Skeletal muscle satellite cell (primary cell): ENCODE data around the gene SHC3.

Experiments used
- H3K27me3 ChIP-seq: 2 replicates; pipeline ENCODE4 v1.7.0; 2013; ENCODE audit warnings: low read length; ENCODE audit not compliant: control insufficient read depth, insufficient read depth
- H3K36me3 ChIP-seq: 2 replicates; pipeline ENCODE4 v1.7.0; 2013; ENCODE audit warnings: mild to moderate bottlenecking, control low read depth, low read length; ENCODE audit not compliant: insufficient read depth
- H3K4me1 ChIP-seq: 2 replicates; pipeline ENCODE4 v1.7.0; 2013; ENCODE audit warnings: low read length; ENCODE audit not compliant: control insufficient read depth, insufficient read depth
- H3K4me2 ChIP-seq: 2 replicates; pipeline ENCODE4 v1.7.0; 2013; ENCODE audit warnings: mild to moderate bottlenecking, low read length
- H3K4me3 ChIP-seq: 2 replicates; pipeline ENCODE4 v1.7.0; 2013; ENCODE audit warnings: low read length
- H3K9ac ChIP-seq: 2 replicates; pipeline ENCODE4 v1.7.0; 2013; ENCODE audit warnings: mild to moderate bottlenecking, low read depth, low read length, moderate library complexity
- H3K9me3 ChIP-seq: replicated peaks from 2 replicates; pipeline ENCODE4 v1.7.0; 2013; ENCODE audit warnings: mild to moderate bottlenecking, control low read depth, low read length

SHC3 gene

GRCh38 chr9:89116805-89117192 lies 61.8 kb downstream of the SHC3 start:
- Histone ChIP-seq H3K36me3 (no peaks in the 10 kb centered on the region), H3K4me2 (no peak overlapping the region), H3K4me3 (no peak overlapping the region), H3K4me1 (no peaks in the 10 kb centered on the region), H3K9me3 (no peaks in the 10 kb centered on the region), H3K9ac (no peak overlapping the region), H3K27me3 (no peaks in the 10 kb centered on the region)

GRCh38 chr9:89116064-89116804 lies 62.4 kb downstream of the SHC3 start:
- no peaks in the 10 kb centered on the region for H3K27me3 ChIP-seq
- H3K36me3 ChIP-seq = no peaks in the 10 kb centered on the region
- no peaks in the 10 kb centered on the region for H3K4me1 ChIP-seq
- H3K4me2 ChIP-seq = no peak overlapping the region
- H3K4me3 ChIP-seq = no peak overlapping the region
- no peaks in the 10 kb centered on the region for H3K9me3 ChIP-seq
- no peak overlapping the region for H3K9ac ChIP-seq

GRCh38 chr9:89115426-89115825 lies 63.2 kb downstream of the SHC3 start:
- H3K27me3 ChIP-seq = no peaks in the 10 kb centered on the region
- H3K36me3 ChIP-seq = no peaks in the 10 kb centered on the region
- no peak overlapping the region for H3K9ac ChIP-seq
- H3K4me3 ChIP-seq = no peak overlapping the region
- no peaks in the 10 kb centered on the region for H3K4me1 ChIP-seq
- H3K9me3 ChIP-seq = no peaks in the 10 kb centered on the region
- no peak overlapping the region for H3K4me2 ChIP-seq

GRCh38 chr9:89114741-89115140 lies 63.9 kb downstream of the SHC3 start:
- Histone ChIP-seq H3K4me2 (no peak overlapping the region), H3K9me3 (no peaks in the 10 kb centered on the region), H3K9ac (no peak overlapping the region), H3K36me3 (no peaks in the 10 kb centered on the region), H3K4me1 (no peaks in the 10 kb centered on the region), H3K27me3 (no peaks in the 10 kb centered on the region), H3K4me3 (no peak overlapping the region)

- Histone ChIP-seq H3K27me3 (no peaks in the 10 kb centered on the region), H3K4me2 (no peak overlapping the region), H3K9ac (no peak overlapping the region), H3K4me1 (no peaks in the 10 kb centered on the region), H3K4me3 (no peak overlapping the region), H3K36me3 (no peaks in the 10 kb centered on the region), H3K9me3 (no peaks in the 10 kb centered on the region)
Observed at GRCh38 chr9:89113851-89114250, 64.8 kb downstream of the SHC3 start.

GRCh38 chr9:89112243-89112642 lies 66.4 kb downstream of the SHC3 start:
- H3K4me3 ChIP-seq = no peak overlapping the region
- no peaks in the 10 kb centered on the region for H3K27me3 ChIP-seq
- H3K9ac ChIP-seq = no peak overlapping the region
- no peaks in the 10 kb centered on the region for H3K36me3 ChIP-seq
- no peak overlapping the region for H3K4me2 ChIP-seq
- H3K9me3 ChIP-seq = no peaks in the 10 kb centered on the region
- H3K4me1 ChIP-seq = no peaks in the 10 kb centered on the region

GRCh38 chr9:89109666-89110065 lies 69.0 kb downstream of the SHC3 start:
- H3K4me3 ChIP-seq = no peak overlapping the region
- no peaks in the 10 kb centered on the region for H3K9me3 ChIP-seq
- H3K4me1 ChIP-seq = no peaks in the 10 kb centered on the region
- no peaks in the 10 kb centered on the region for H3K36me3 ChIP-seq
- no peak overlapping the region for H3K4me2 ChIP-seq
- peaks cover 4% of the 10 kb centered on the region for H3K27me3 ChIP-seq
- no peak overlapping the region for H3K9ac ChIP-seq

- Histone ChIP-seq H3K4me3 (no peak overlapping the region), H3K36me3 (no peaks in the 10 kb centered on the region), H3K27me3 (peaks cover 4% of the 10 kb centered on the region), H3K4me2 (no peak overlapping the region), H3K4me1 (no peaks in the 10 kb centered on the region), H3K9me3 (no peaks in the 10 kb centered on the region), H3K9ac (no peak overlapping the region)
Observed at GRCh38 chr9:89107406-89107805, 71.2 kb downstream of the SHC3 start.

GRCh38 chr9:89106224-89106851 lies 72.3 kb downstream of the SHC3 start:
- Histone ChIP-seq H3K9me3 (no peaks in the 10 kb centered on the region), H3K27me3 (peaks cover 4% of the 10 kb centered on the region), H3K36me3 (no peaks in the 10 kb centered on the region), H3K4me1 (no peaks in the 10 kb centered on the region), H3K4me2 (no peak overlapping the region), H3K4me3 (no peak overlapping the region), H3K9ac (no peak overlapping the region)

GRCh38 chr9:89104821-89105220 lies 73.8 kb downstream of the SHC3 start:
- Histone ChIP-seq H3K9ac (no peak overlapping the region), H3K9me3 (no peaks in the 10 kb centered on the region), H3K36me3 (no peaks in the 10 kb centered on the region), H3K27me3 (peaks cover 4% of the 10 kb centered on the region), H3K4me2 (no peak overlapping the region), H3K4me1 (no peaks in the 10 kb centered on the region), H3K4me3 (no peak overlapping the region)

- Histone ChIP-seq H3K4me1 (no peaks in the 10 kb centered on the region), H3K27me3 (no peaks in the 10 kb centered on the region), H3K4me3 (no peak overlapping the region), H3K9me3 (no peaks in the 10 kb centered on the region), H3K4me2 (no peak overlapping the region), H3K36me3 (no peaks in the 10 kb centered on the region), H3K9ac (no peak overlapping the region)
Observed at GRCh38 chr9:89097219-89097618, 81.4 kb downstream of the SHC3 start.

GRCh38 chr9:89096807-89097206 lies 81.8 kb downstream of the SHC3 start:
- Histone ChIP-seq H3K27me3 (no peaks in the 10 kb centered on the region), H3K36me3 (no peaks in the 10 kb centered on the region), H3K4me2 (no peak overlapping the region)

More at GRCh38 chr9:89096807-89097206, 81.8 kb downstream of the SHC3 start:
- no peak overlapping the region for H3K4me3 ChIP-seq
- no peaks in the 10 kb centered on the region for H3K4me1 ChIP-seq
- H3K9ac ChIP-seq = no peak overlapping the region
- H3K9me3 ChIP-seq = no peaks in the 10 kb centered on the region
